Mesendoderm (in vitro differentiated cells): Measurements from ENCODE around the gene HACD1.
"Not testable (repeated sequence)": the region's sequence is repeated elsewhere in the genome, so short reads cannot be mapped to it uniquely, and the experiment has no call there.

Experiments
- DNase-seq: peaks from one replicate; pipeline ENCODE4 v3.0.0; 2013
- H2AK5ac ChIP-seq: 2 replicates; pipeline ENCODE4 v1.6.1; 2013; ENCODE audit warnings: low read length, inconsistent platforms
- H2BK120ac ChIP-seq: 2 replicates; pipeline ENCODE4 v1.6.1; 2013; ENCODE audit warnings: low read depth, mild to moderate bottlenecking, low read length, moderate library complexity, mixed read lengths
- H2BK15ac ChIP-seq: replicated peaks from 2 replicates; pipeline ENCODE4 v1.6.1; 2013; ENCODE audit warnings: low read depth, mild to moderate bottlenecking, moderate library complexity
- H2BK5ac ChIP-seq: 2 replicates; pipeline ENCODE4 v1.6.1; 2013; ENCODE audit warnings: low read length, inconsistent platforms
- H3K18ac ChIP-seq: 2 replicates; pipeline ENCODE4 v1.6.1; 2013; ENCODE audit warnings: mild to moderate bottlenecking, low read length, mixed read lengths
- H3K23ac ChIP-seq: one replicate; pipeline ENCODE4 v1.6.1; 2013; ENCODE audit warnings: low read length
- H3K27ac ChIP-seq: 2 replicates; pipeline ENCODE4 v1.5.1; 2013; ENCODE audit warnings: low read depth, mild to moderate bottlenecking, inconsistent platforms, low read length, moderate library complexity
- H3K27me3 ChIP-seq: 2 replicates; pipeline ENCODE4 v1.6.1; 2013; ENCODE audit warnings: low read length, control low read depth, mild to moderate bottlenecking, inconsistent platforms; ENCODE audit not compliant: insufficient read depth, poor library complexity
- H3K36me3 ChIP-seq: 2 replicates; pipeline ENCODE4 v1.6.1; 2013; ENCODE audit warnings: low read length, inconsistent platforms; ENCODE audit not compliant: control insufficient read depth, insufficient read depth
- H3K4ac ChIP-seq: one replicate; pipeline ENCODE4 v1.6.1; 2013; ENCODE audit warnings: low read depth, mild to moderate bottlenecking, low read length, moderate library complexity
- H3K4me1 ChIP-seq: 2 replicates; pipeline ENCODE4 v1.6.1; 2013; ENCODE audit warnings: low read depth, low read length, inconsistent platforms; ENCODE audit not compliant: control insufficient read depth
- H3K4me2 ChIP-seq: 2 replicates; pipeline ENCODE4 v1.6.1; 2013; ENCODE audit warnings: low read length
- H3K4me3 ChIP-seq: 2 replicates; pipeline ENCODE4 v1.5.1; 2013; ENCODE audit warnings: mild to moderate bottlenecking, low read length
- H3K56ac ChIP-seq: one replicate; pipeline ENCODE4 v1.6.1; 2013; ENCODE audit warnings: low read length
- H3K79me1 ChIP-seq: 2 replicates; pipeline ENCODE4 v1.6.1; 2013; ENCODE audit warnings: low read length, inconsistent platforms
- H3K79me2 ChIP-seq: 2 replicates; pipeline ENCODE4 v1.6.1; 2013; ENCODE audit warnings: mild to moderate bottlenecking, low read length; ENCODE audit not compliant: control insufficient read depth, insufficient read depth
- H3K9ac ChIP-seq: 2 replicates; pipeline ENCODE4 v1.6.1; 2013; ENCODE audit warnings: low read length, inconsistent platforms
- H4K5ac ChIP-seq: one replicate; pipeline ENCODE4 v1.6.1; 2013; ENCODE audit warnings: low read length
- H4K8ac ChIP-seq: one replicate; pipeline ENCODE4 v1.6.1; 2013; ENCODE audit warnings: low read depth, mild to moderate bottlenecking, control low read depth, low read length, moderate library complexity
- WGBS: extraction: QIAGEN DNeasy Blood & Tissue Kit; methylation state at CpG from one replicate; pipeline ENCODE4 v1.1.7; 2013; ENCODE audit warnings: low lambda C conversion rate, missing lambda C conversion rate; ENCODE audit not compliant: insufficient coverage; ENCODE audit errors: extremely low coverage; 5-methylcytosine and 5-hydroxymethylcytosine counted together

The HACD1 gene

GRCh38 chr10:17587321-17587720, 29.9 kb downstream of the HACD1 start:
- H2BK15ac ChIP-seq, H3K79me2 ChIP-seq, H3K9ac ChIP-seq, DNase-seq, H3K4ac ChIP-seq, H3K79me1 ChIP-seq, H3K36me3 ChIP-seq, H3K4me1 ChIP-seq, H2BK5ac ChIP-seq, H3K4me2 ChIP-seq, H2BK120ac ChIP-seq, H4K8ac ChIP-seq, H4K5ac ChIP-seq, H3K4me3 ChIP-seq, H2AK5ac ChIP-seq, H3K27me3 ChIP-seq, H3K56ac ChIP-seq, H3K23ac ChIP-seq, H3K27ac ChIP-seq, H3K18ac ChIP-seq: not testable (repeated sequence)
- WGBS: no CpG with 5 or more reads among the region's 6 CpGs

DNA sequence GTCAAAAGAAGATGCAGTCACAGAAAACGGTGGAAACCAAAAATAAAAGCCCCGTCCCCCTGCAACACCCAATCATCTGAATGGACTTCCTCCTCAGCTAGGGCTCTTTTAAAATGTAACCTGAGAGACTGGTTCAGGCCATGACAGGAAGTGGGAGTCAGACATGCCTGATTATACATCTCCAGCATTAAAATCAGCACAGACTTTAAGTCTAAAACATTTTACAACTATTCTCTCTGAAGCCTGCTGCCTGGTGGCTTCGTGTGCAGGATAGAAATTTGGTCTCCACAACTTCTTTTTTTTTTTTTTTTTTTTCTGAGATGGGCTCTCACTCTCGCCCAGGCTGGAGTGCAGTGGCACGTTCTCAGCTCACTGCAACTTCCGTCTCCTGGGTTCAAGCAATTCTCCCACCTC, 30.3 kb downstream of the HACD1 start:
- H3K18ac ChIP-seq: no peak overlapping the region
- H3K9ac ChIP-seq: no peak overlapping the region
- no peaks in the 10 kb centered on the region for H3K36me3 ChIP-seq
- no peak overlapping the region for H2AK5ac ChIP-seq
- H3K27ac ChIP-seq: no peak overlapping the region
- no peak overlapping the region for H2BK15ac ChIP-seq
- no peak overlapping the region for H3K4ac ChIP-seq
- H3K4me1 ChIP-seq: no peaks in the 10 kb centered on the region
- no peaks in the 10 kb centered on the region for H3K79me2 ChIP-seq
- DNase-seq: peak; percentile 27
- no peak overlapping the region for H4K5ac ChIP-seq
- no peaks in the 10 kb centered on the region for H3K79me1 ChIP-seq
- no peak overlapping the region for H3K4me3 ChIP-seq
- H3K27me3 ChIP-seq: no peaks in the 10 kb centered on the region
- no peak overlapping the region for H2BK5ac ChIP-seq
- WGBS: no CpG with 5 or more reads among the region's 6 CpGs
- H3K56ac ChIP-seq: no peak overlapping the region
- H3K23ac ChIP-seq: no peak overlapping the region
- no peak overlapping the region for H4K8ac ChIP-seq
- H2BK120ac ChIP-seq: no peak overlapping the region
- H3K4me2 ChIP-seq: no peak overlapping the region

DNA sequence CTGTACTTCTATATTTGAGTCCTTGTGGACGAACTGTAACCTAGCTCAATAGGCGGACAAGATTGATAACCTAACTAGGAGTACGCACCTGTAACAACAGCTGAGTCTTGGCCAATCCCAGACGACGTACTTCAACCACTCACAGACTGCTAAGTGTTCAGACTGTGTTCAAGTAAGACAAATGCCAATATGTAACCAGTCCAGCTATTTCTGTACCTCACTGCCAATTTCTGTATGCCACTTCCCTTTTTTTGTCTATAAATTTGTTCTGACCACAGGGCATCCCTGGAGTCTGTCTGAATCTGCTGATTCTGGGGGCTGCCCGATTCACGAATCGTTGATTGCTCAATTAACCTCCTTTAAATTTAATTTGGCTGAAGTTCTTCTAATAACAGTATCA, 32.2 kb downstream of the HACD1 start:
- Histone ChIP-seq H3K27ac (no peak overlapping the region), H3K9ac (no peak overlapping the region), H3K79me2 (no peaks in the 10 kb centered on the region), H3K4me2 (no peak overlapping the region), H3K56ac (no peak overlapping the region), H2BK15ac (no peak overlapping the region), H3K36me3 (no peaks in the 10 kb centered on the region), H3K18ac (no peak overlapping the region), H2BK5ac (no peak overlapping the region), H4K5ac (no peak overlapping the region), H3K4me1 (no peaks in the 10 kb centered on the region), H3K4me3 (no peak overlapping the region), H3K23ac (no peak overlapping the region), H3K27me3 (no peaks in the 10 kb centered on the region), H2AK5ac (no peak overlapping the region), H3K4ac (no peak overlapping the region), H3K79me1 (no peaks in the 10 kb centered on the region), H2BK120ac (no peak overlapping the region), H4K8ac (no peak overlapping the region)
- DNase-seq: no peak
- no CpG with 5 or more reads among the region's 8 CpGs for WGBS

DNA sequence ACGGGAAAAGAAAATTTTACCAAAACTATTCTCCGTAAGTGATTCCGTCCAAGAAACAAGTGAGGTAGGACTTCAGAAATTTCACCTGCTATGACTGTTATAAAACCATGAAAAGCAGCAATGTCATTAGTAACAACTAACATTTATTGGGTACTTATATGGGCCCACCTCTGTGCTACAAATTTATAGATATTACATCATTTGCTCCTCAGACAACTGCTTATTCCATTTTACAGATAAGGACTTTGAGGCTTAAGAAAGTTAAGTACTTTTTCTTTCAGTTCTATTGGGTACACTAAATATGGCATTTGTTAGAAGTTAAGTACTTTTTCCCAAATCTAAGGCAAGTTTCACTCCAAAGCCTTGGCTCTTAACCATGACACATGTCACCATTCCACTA, 36.3 kb downstream of the HACD1 start:
- Histone ChIP-seq H3K56ac (no peak overlapping the region), H2BK15ac (no peak overlapping the region), H3K9ac (no peak overlapping the region), H3K18ac (no peak overlapping the region), H2AK5ac (no peak overlapping the region), H3K23ac (no peak overlapping the region), H3K4ac (no peak overlapping the region), H3K79me1 (no peaks in the 10 kb centered on the region), H4K5ac (no peak overlapping the region), H3K27ac (no peak overlapping the region), H3K36me3 (no peaks in the 10 kb centered on the region), H4K8ac (no peak overlapping the region), H3K79me2 (no peaks in the 10 kb centered on the region), H3K4me3 (no peak overlapping the region), H2BK120ac (no peak overlapping the region), H3K4me1 (no peaks in the 10 kb centered on the region), H3K27me3 (no peaks in the 10 kb centered on the region), H3K4me2 (no peak overlapping the region), H2BK5ac (no peak overlapping the region)
- WGBS: no CpG with 5 or more reads among the region's 3 CpGs
- DNase-seq: no peak

- H2AK5ac ChIP-seq: no peak overlapping the region
- H3K4ac ChIP-seq: no peak overlapping the region
- H3K4me1 ChIP-seq: no peaks in the 10 kb centered on the region
- no peak overlapping the region for H3K9ac ChIP-seq
- no peak overlapping the region for H2BK15ac ChIP-seq
- H3K79me2 ChIP-seq: no peaks in the 10 kb centered on the region
- DNase-seq: no peak
- no peaks in the 10 kb centered on the region for H3K27me3 ChIP-seq
- no peak overlapping the region for H2BK5ac ChIP-seq
- WGBS: no CpG with 5 or more reads among the region's 2 CpGs
- no peak overlapping the region for H3K27ac ChIP-seq
- H3K4me3 ChIP-seq: no peak overlapping the region
- no peak overlapping the region for H3K18ac ChIP-seq
- H4K8ac ChIP-seq: no peak overlapping the region
- no peaks in the 10 kb centered on the region for H3K36me3 ChIP-seq
- H3K79me1 ChIP-seq: no peaks in the 10 kb centered on the region
- H3K4me2 ChIP-seq: no peak overlapping the region
- H3K56ac ChIP-seq: no peak overlapping the region
- H2BK120ac ChIP-seq: no peak overlapping the region
- no peak overlapping the region for H4K5ac ChIP-seq
- no peak overlapping the region for H3K23ac ChIP-seq
Observed at GRCh38 chr10:17578603-17579002, 38.6 kb downstream of the HACD1 start.

DNA sequence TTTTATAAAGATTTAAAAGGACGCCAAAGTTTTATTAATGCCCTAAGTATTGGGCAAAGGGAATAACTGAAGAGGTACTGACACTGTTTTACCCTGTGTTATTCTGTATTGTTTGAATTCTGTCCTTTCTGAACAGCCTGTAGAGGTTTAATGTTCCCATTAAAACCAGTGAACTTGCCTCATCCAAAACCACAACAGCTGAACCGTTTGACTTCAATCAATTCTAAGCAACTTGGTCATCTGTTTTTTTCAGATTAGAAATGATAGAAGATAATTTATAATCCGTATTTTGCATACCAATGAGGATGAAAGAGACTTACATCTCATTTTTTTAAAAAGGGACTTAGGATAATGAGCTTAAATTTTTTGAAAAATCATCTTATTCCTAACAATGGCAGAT, 40.4 kb downstream of the HACD1 start:
- Histone ChIP-seq H3K4ac (no peak overlapping the region), H2BK15ac (no peak overlapping the region), H3K27me3 (no peaks in the 10 kb centered on the region), H3K79me2 (no peaks in the 10 kb centered on the region), H3K36me3 (no peaks in the 10 kb centered on the region), H2AK5ac (no peak overlapping the region), H3K23ac (no peak overlapping the region), H3K4me2 (no peak overlapping the region), H3K4me1 (no peaks in the 10 kb centered on the region), H3K27ac (no peak overlapping the region), H3K4me3 (no peak overlapping the region), H2BK5ac (no peak overlapping the region), H3K79me1 (no peaks in the 10 kb centered on the region), H3K18ac (no peak overlapping the region), H4K5ac (no peak overlapping the region), H3K56ac (no peak overlapping the region), H4K8ac (no peak overlapping the region), H2BK120ac (no peak overlapping the region), H3K9ac (no peak overlapping the region)
- DNase-seq: no peak
- no CpG with 5 or more reads among the region's 3 CpGs for WGBS
